ENCODE results near the gene AGO3. TPM values are rescaled to one million over a fixed set of nuclear protein-coding genes. Genes with fewer than 3 reads are reported as not detected.

Gene AGO3
- total and polyA plus RNA-seq, 7 experiments from 2014 or later: 11.8 to 49.2 (median 32.9) TPM

DNA sequence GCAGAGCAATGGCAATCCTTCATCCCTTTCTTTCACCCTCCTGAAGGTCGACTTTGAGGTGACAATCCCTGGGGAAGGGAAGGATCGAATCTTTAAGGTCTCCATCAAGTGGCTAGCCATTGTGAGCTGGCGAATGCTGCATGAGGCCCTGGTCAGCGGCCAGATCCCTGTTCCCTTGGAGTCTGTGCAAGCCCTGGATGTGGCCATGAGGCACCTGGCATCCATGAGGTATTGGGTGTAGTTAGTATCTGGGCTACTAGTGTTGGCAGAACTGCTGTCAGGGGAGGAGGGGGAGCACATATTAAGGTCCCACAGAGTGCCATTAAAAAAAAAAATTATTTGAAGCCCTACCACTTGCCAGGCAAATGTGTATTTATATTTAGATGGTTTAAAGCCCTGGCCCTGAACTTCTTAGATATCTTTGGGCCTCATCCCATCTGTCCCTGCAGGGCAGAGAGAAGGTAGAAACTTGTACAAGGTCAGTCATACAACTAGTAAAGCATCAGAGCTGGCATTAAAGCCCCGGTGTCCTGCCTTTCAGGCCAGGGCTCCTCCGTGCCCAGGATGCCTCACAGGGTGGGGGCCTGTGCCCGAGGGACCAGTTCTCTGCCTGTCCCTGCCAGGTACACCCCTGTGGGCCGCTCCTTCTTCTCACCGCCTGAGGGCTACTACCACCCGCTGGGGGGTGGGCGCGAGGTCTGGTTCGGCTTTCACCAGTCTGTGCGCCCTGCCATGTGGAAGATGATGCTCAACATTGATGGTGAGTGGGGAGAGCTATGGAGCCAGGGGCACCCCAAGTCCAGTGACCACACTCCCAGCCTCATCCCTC, 37.6 kb upstream of the AGO3 start:
- DNase-seq (no peak), ATAC-seq (no peak)
- peaks cover 0 to 11% (median 4%) of the 10 kb centered on the region in 7 donors for H3K4me1 Mint-ChIP-seq
- H3K27me3 Mint-ChIP-seq: no peaks in the 10 kb centered on the region
- no peaks in the 10 kb centered on the region for H3K4me1 ChIP-seq (ENCODE audit: control insufficient read depth in 2 of 2, insufficient read depth in 2 of 2, low read length in 2 of 2)
- no peaks in the 10 kb centered on the region for H3K9me3 Mint-ChIP-seq
- peaks cover 13 to 78% (median 25%) of the 10 kb centered on the region in 3 experiments for H3K36me3 ChIP-seq (ENCODE audit: control insufficient read depth in 2 of 3, insufficient read depth in 3 of 3, low read length in 3 of 3)
- intact Hi-C loops (cut with micrococcal nuclease): no loop called here
- H3K9me3 ChIP-seq (ENCODE audit: control insufficient read depth in 2 of 3, low read length in 3 of 3): no peaks in the 10 kb centered on the region
- no peak overlapping the region for H3K27ac ChIP-seq (ENCODE audit: low read depth, low read length)
- ChIA-PET POLR2A (no interaction called here), CTCF (interaction anchor here (0.7 kb wide), 1 partner anchor 18 kb away, joined by 3 read pairs; no protein-coding TSS in a partner anchor)
- no peak overlapping the region for H3K4me3 Mint-ChIP-seq
- no peak overlapping the region for H3K27ac Mint-ChIP-seq
- peaks cover 9 to 53% (median 20%) of the 10 kb centered on the region in 5 donors for H3K36me3 Mint-ChIP-seq
- no peak overlapping the region for H3K4me3 ChIP-seq (ENCODE audit: low read length)
- H3K27me3 ChIP-seq (ENCODE audit: control insufficient read depth in 2 of 2, insufficient read depth in 2 of 2, low read length in 2 of 2): no peaks in the 10 kb centered on the region

DNA sequence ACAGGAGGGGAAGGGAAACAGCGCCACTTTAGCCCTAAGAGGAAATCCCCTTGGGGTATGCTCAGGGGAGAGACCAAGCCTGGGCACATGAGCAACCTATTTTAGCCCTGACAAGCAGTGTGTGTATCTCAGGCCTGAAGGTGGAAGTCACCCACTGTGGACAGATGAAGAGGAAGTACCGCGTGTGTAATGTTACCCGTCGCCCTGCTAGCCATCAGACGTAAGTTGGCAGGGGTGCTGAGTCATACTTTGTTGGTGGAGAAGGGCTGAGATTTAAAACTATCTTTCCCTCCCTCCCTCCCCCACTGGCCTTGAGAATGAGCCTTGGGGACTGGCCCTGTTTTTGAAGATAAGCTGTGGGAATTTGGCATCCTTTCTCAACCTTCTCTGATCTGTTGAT, 36.7 kb upstream of the AGO3 start:
- ChIA-PET CTCF (no interaction called here), POLR2A (no interaction called here)
- no peaks in the 10 kb centered on the region for H3K9me3 ChIP-seq (ENCODE audit: control insufficient read depth in 2 of 3, low read length in 3 of 3)
- no peaks in the 10 kb centered on the region for H3K27me3 Mint-ChIP-seq
- H3K27ac Mint-ChIP-seq: peak overlapping the region in 3 of 9 donors; percentile 5 to 70 (median 58)
- no peak overlapping the region for H3K4me3 ChIP-seq (ENCODE audit: low read length)
- H3K27me3 ChIP-seq (ENCODE audit: control insufficient read depth in 2 of 2, insufficient read depth in 2 of 2, low read length in 2 of 2): no peaks in the 10 kb centered on the region
- peaks cover 0 to 6% (median 0%) of the 10 kb centered on the region in 7 donors for H3K4me1 Mint-ChIP-seq
- H3K36me3 Mint-ChIP-seq: peaks cover 9 to 53% (median 22%) of the 10 kb centered on the region in 5 donors
- H3K4me3 Mint-ChIP-seq: no peak overlapping the region
- ATAC-seq (peak; percentile 94), DNase-seq (no peak)
- intact Hi-C loops (cut with micrococcal nuclease): no loop called here
- H3K9me3 Mint-ChIP-seq: no peaks in the 10 kb centered on the region
- H3K27ac ChIP-seq (ENCODE audit: low read depth, low read length): no peak overlapping the region
- peaks cover 16 to 79% (median 25%) of the 10 kb centered on the region in 3 experiments for H3K36me3 ChIP-seq (ENCODE audit: control insufficient read depth in 2 of 3, insufficient read depth in 3 of 3, low read length in 3 of 3)
- H3K4me1 ChIP-seq (ENCODE audit: control insufficient read depth in 2 of 2, insufficient read depth in 2 of 2, low read length in 2 of 2): no peaks in the 10 kb centered on the region

DNA sequence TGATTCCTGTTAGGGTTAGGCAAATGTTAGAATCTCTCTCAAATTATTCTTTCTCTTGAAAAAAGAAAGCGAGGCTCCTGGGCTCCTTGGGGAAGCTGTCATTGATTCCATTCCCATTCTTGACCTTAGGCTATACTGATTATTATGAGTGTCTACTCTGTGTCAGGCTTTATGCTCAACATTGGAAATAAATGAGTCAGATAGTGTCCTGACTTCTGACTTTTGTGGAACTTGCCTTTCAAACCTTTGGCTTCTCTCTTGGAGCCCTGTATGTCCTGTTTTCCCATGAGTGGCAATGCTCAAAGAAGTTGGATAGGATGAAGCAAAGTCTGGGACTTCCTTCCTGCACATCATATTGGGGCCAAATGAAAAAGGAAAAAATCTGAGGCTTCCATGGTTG, 36.2 kb upstream of the AGO3 start:
- intact Hi-C loops (cut with micrococcal nuclease): no loop called here
- H3K27me3 Mint-ChIP-seq: no peaks in the 10 kb centered on the region
- CTCF ChIA-PET: no interaction called here
- H3K4me1 Mint-ChIP-seq: peaks cover 0 to 6% (median 0%) of the 10 kb centered on the region in 7 donors
- H3K36me3 ChIP-seq (ENCODE audit: control insufficient read depth in 2 of 3, insufficient read depth in 3 of 3, low read length in 3 of 3): peaks cover 18 to 83% (median 25%) of the 10 kb centered on the region in 3 experiments
- DNase-seq: no peak
- H3K4me3 Mint-ChIP-seq: no peak overlapping the region
- no peaks in the 10 kb centered on the region for H3K9me3 Mint-ChIP-seq
- peak; percentile 45 for ATAC-seq
- H3K9me3 ChIP-seq (ENCODE audit: control insufficient read depth in 2 of 3, low read length in 3 of 3): no peaks in the 10 kb centered on the region
- H3K36me3 Mint-ChIP-seq: peaks cover 9 to 55% (median 22%) of the 10 kb centered on the region in 5 donors
- no peaks in the 10 kb centered on the region for H3K4me1 ChIP-seq (ENCODE audit: control insufficient read depth in 2 of 2, insufficient read depth in 2 of 2, low read length in 2 of 2)
- H3K4me3 ChIP-seq (ENCODE audit: low read length): no peak overlapping the region
- H3K27ac Mint-ChIP-seq: peak overlapping the region in 3 of 9 donors; percentile 9 to 70 (median 58)
- H3K27ac ChIP-seq (ENCODE audit: low read depth, low read length): no peak overlapping the region
- no peaks in the 10 kb centered on the region for H3K27me3 ChIP-seq (ENCODE audit: control insufficient read depth in 2 of 2, insufficient read depth in 2 of 2, low read length in 2 of 2)
- POLR2A ChIA-PET: no interaction called here

DNA sequence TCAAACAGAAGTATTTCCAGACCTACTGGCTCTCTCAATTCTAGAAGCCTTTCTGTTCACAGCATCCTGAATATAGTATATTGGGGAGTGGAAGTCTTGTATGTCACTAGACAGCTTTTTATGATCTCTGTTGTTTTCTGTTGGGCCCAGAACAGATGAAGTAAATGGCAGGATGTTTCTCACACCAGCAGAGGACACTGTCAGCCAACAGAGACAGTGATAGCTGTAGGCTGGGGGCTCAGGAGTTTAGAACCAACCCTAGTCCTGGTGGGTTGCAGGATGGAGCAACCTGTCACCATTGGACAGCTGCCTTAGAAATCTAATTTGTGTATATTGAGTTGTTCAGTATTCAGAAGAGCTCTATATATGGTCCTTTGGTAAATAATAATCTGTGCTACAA, 31.0 kb upstream of the AGO3 start:
- Histone ChIP-seq H3K27ac (ENCODE audit: low read depth, low read length) (no peak overlapping the region), H3K4me1 (ENCODE audit: control insufficient read depth in 2 of 2, insufficient read depth in 2 of 2, low read length in 2 of 2) (no peaks in the 10 kb centered on the region), H3K9me3 (ENCODE audit: control insufficient read depth in 2 of 3, low read length in 3 of 3) (no peaks in the 10 kb centered on the region), H3K27me3 (ENCODE audit: control insufficient read depth in 2 of 2, insufficient read depth in 2 of 2, low read length in 2 of 2) (no peaks in the 10 kb centered on the region), H3K36me3 (ENCODE audit: control insufficient read depth in 2 of 3, insufficient read depth in 3 of 3, low read length in 3 of 3) (peaks cover 7 to 62% (median 10%) of the 10 kb centered on the region in 3 experiments), H3K4me3 (ENCODE audit: low read length) (no peak overlapping the region)
- no peaks in the 10 kb centered on the region for H3K4me1 Mint-ChIP-seq
- DNase-seq: no peak
- H3K27me3 Mint-ChIP-seq: no peaks in the 10 kb centered on the region
- H3K36me3 Mint-ChIP-seq: peaks cover 11 to 50% (median 23%) of the 10 kb centered on the region in 5 donors
- H3K9me3 Mint-ChIP-seq: no peaks in the 10 kb centered on the region
- no peak overlapping the region for H3K4me3 Mint-ChIP-seq
- ChIA-PET POLR2A (interaction anchor here (1.3 kb wide), 1 partner anchor 16 kb away, joined by 4 read pairs; no protein-coding TSS in a partner anchor), CTCF (interaction anchor here (0.9 kb wide), 1 partner anchor 18 kb away, joined by 4 read pairs; no protein-coding TSS in a partner anchor)
- ATAC-seq: no peak
- intact Hi-C loops (cut with micrococcal nuclease): no loop called here
- peak overlapping the region in 2 of 9 donors; percentile 38 to 51 for H3K27ac Mint-ChIP-seq

DNA sequence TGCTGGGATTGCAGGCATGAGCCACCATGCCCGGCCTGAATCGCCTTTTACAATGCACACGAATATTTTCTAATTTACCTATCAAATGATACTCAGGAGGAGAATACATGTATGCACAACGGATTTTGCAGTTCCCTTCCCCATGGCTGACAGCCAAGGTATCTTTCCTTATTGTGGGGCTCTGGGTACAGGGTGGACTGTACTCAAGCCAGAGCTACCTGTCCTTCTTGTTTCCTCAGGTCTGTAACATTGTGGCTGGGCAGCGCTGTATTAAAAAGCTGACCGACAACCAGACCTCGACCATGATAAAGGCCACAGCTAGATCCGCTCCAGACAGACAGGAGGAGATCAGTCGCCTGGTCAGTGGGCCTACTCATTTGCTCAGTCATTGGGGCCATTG, 29.7 kb upstream of the AGO3 start:
- Mint-ChIP-seq H3K27me3 (no peaks in the 10 kb centered on the region), H3K4me3 (no peak overlapping the region), H3K9me3 (no peaks in the 10 kb centered on the region), H3K4me1 (no peaks in the 10 kb centered on the region), H3K27ac (no peak overlapping the region), H3K36me3 (peaks cover 11 to 44% (median 21%) of the 10 kb centered on the region in 5 donors)
- POLR2A ChIA-PET: interaction anchor here (0.8 kb wide), 2 partner anchors 19 to 781 kb away, joined by 3 to 4 read pairs; no protein-coding TSS in a partner anchor
- CTCF ChIA-PET: no interaction called here
- DNase-seq (no peak), ATAC-seq (no peak)
- H3K4me3 ChIP-seq (ENCODE audit: low read length): no peak overlapping the region
- H3K27ac ChIP-seq (ENCODE audit: low read depth, low read length): no peak overlapping the region
- H3K9me3 ChIP-seq (ENCODE audit: control insufficient read depth in 2 of 3, low read length in 3 of 3): no peaks in the 10 kb centered on the region
- peaks cover 5 to 55% (median 7%) of the 10 kb centered on the region in 3 experiments for H3K36me3 ChIP-seq (ENCODE audit: control insufficient read depth in 2 of 3, insufficient read depth in 3 of 3, low read length in 3 of 3)
- no peaks in the 10 kb centered on the region for H3K4me1 ChIP-seq (ENCODE audit: control insufficient read depth in 2 of 2, insufficient read depth in 2 of 2, low read length in 2 of 2)
- intact Hi-C loops (cut with micrococcal nuclease): no loop called here
- no peaks in the 10 kb centered on the region for H3K27me3 ChIP-seq (ENCODE audit: control insufficient read depth in 2 of 2, insufficient read depth in 2 of 2, low read length in 2 of 2)

DNA sequence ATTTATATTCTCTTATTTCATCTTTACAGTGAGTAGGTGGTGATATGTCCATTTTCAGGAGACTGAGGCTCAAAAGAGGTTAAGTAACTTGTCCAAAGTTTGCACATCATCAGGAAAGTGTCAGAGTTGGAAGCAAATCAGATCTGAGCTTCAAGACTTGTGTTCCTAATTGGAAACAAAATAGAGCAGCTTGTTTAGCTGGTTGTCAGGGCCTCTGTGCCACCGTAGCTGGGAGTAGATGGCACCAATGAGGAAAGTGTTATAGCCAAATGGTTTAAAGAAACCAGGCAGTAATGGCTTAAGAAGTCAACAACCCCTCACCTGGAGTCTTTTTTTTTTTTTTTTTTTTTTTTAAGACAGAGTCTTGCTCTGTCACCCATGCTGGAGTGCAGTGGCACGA, 28.2 kb upstream of the AGO3 start:
- H3K27me3 ChIP-seq (ENCODE audit: control insufficient read depth in 2 of 2, insufficient read depth in 2 of 2, low read length in 2 of 2): no peaks in the 10 kb centered on the region
- H3K27ac Mint-ChIP-seq: no peak overlapping the region
- POLR2A ChIA-PET: no interaction called here

More for the DNA sequence above, 28.2 kb upstream of the AGO3 start:
- no peaks in the 10 kb centered on the region for H3K27me3 Mint-ChIP-seq
- no peaks in the 10 kb centered on the region for H3K4me1 ChIP-seq (ENCODE audit: control insufficient read depth in 2 of 2, insufficient read depth in 2 of 2, low read length in 2 of 2)
- DNase-seq (no peak), ATAC-seq (no peak)
- H3K36me3 ChIP-seq (ENCODE audit: control insufficient read depth in 2 of 3, insufficient read depth in 3 of 3, low read length in 3 of 3): peaks cover 7 to 55% (median 11%) of the 10 kb centered on the region in 3 experiments
- no peak overlapping the region for H3K4me3 Mint-ChIP-seq
- H3K4me3 ChIP-seq (ENCODE audit: low read length): no peak overlapping the region
- H3K27ac ChIP-seq (ENCODE audit: low read depth, low read length): no peak overlapping the region
- no peaks in the 10 kb centered on the region for H3K9me3 Mint-ChIP-seq
- intact Hi-C loops (cut with micrococcal nuclease): no loop called here
- H3K36me3 Mint-ChIP-seq: peaks cover 12 to 49% (median 21%) of the 10 kb centered on the region in 5 donors
- no peaks in the 10 kb centered on the region for H3K4me1 Mint-ChIP-seq
- CTCF ChIA-PET: interaction anchor here (0.6 kb wide), 1 partner anchor 1238 kb away, joined by 3 read pairs; no protein-coding TSS in a partner anchor
- H3K9me3 ChIP-seq (ENCODE audit: control insufficient read depth in 2 of 3, low read length in 3 of 3): no peaks in the 10 kb centered on the region

Data from naive thymus-derived CD4-positive, alpha-beta T cell (primary cell).